ENCODE results near the gene CYP4F12.

CYP4F12 gene

DNA sequence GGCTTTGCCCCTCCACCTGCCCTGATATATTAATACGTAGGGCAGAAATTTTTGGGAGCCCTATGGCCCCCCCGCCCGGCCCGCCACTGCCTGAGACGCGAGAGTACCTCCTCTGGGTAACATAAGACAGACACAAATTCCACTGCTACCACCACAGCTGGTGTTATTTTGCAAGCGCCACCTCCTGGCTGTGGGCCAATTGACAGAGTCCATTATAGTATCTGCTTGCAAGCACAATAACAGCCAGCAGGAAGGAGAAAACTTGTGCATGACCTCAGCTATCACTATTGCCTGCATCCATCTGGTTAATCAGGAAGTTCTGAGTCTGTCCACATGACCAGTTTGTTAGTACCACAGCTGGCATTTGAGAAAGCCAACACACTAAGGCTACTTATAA is 29.6 kb downstream of the CYP4F12 start:
- DNase-seq (ENCODE audit: low read depth in 2 of 2) = no peak

DNA sequence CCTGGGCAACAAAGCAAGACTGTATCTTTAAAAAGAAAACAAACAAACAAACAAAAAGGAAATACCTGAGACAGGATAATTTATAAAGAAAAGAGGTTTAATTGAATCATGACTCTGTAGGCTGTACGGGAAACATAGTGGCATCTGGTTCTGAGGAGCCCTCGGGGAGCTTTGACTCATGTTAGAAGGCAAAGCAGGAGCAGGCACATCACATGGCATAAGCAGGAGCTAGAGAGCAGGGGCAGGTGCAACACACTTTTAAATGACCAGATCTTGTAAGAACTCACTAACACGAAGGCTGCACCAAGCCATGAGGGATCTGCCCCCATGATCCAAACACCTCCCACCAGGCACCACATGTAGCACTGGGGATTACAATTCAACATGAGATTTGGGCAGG is 41.8 kb downstream of the CYP4F12 start:
- no peak for DNase-seq (ENCODE audit: low read depth in 2 of 2)

DNA sequence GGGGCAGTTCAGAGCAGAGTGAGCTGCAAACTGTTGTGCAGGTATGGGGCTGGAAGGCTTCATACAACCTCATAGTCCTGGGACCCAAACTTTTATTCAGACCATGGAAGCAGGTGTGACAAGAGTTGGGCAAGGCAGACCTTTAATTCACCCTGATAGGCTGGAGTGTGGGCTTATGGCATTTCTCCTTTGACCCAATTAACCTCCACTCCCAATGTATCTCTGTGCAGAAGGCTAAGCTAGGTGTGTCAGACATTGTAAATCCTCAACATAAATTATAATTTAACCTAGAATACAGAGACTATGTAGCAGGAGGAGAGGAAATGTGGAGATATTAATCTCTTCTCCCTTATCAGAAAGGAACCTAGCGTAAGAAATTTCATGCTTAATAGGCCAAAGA is 42.8 kb downstream of the CYP4F12 start:
- no peak for DNase-seq (ENCODE audit: low read depth in 2 of 2)

DNA sequence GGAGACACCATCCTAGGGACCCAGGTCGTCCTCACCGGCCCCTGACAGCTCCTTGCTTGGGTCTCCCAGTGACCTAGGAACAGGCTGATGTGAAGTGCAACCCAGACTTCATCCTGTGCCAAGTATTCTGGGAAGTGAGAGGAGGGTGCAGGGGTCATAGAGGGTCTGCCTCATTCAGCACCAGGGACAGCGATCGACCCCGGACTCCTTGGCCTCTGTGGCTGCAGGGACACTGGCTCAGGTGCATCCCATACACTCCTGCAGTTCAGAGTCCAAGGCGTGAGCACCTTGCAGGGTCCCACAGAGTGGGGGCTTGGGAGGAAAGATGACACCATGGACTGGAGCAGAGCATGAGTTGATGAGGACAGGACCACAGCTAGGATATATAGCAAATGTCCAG is 44.9 kb downstream of the CYP4F12 start:
- no peak for DNase-seq (ENCODE audit: low read depth in 2 of 2)

DNA sequence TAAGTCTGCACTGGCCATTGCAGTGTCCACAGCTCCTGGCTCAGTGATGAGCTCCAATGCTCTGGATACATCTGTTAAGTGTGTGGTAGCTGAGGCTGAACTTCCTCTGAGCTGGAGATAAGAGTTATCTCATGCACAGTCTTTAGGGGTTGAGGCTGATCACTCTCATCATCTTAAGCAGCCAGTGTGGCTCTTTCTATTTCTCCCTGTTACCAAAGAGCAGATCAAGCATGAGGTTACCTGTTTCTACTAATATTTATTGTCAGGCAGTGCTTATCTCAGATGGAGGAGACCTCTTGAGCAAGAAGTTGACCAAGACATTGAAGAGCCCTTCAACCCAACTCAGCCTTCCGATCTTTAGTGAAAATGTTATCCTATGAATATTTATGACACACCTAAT is 48.4 kb downstream of the CYP4F12 start:
- DNase-seq (ENCODE audit: low read depth in 2 of 2) = no peak

DNA sequence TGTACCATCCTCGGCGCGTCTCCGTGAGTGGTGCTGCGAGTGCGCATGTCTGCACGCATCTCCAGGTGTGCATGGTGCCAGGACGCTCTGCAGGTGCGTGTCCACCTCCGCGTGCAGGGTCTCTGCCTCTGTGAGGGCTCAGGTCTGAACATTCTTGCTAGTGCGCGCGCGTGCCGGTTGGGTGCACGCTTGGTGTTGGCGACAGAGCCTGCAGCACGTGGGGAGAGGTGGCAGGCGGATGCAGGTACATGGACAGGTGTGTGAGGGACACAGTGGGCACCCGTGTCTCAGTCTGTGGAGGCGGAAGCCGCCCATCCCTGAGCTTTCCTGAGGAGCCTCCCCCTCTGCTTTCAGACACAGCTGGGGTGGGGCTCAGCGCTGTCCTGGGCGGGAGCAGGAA is 50.1 kb downstream of the CYP4F12 start:
- DNase-seq (ENCODE audit: low read depth in 2 of 2) = no peak

DNA sequence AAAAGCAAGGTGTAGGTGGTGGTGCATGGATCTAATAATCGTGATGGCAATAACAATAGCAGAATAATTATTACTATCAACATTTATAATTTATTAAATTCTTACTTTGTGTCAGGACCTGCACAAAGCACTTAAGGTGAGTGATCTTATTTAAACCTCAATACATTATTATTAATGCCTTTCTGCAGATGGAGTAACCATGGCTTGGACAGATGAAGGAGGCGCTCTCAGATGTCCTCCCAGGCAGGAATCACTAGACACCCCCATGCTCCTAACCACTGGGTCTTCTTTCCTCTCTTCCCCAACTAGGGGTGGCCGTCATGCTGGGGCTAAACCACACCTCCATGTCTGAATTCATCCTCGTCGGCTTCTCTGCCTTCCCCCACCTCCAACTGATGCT is 54.8 kb downstream of the CYP4F12 start, which contains the start of gene OR10H2:
Gene OR10H2 (plus strand): TSS at position 301 of the 400 bp plus-strand sequence. CDS start 20 bp downstream, at position 321.
- DNase-seq (ENCODE audit: low read depth in 2 of 2) = no peak

DNA sequence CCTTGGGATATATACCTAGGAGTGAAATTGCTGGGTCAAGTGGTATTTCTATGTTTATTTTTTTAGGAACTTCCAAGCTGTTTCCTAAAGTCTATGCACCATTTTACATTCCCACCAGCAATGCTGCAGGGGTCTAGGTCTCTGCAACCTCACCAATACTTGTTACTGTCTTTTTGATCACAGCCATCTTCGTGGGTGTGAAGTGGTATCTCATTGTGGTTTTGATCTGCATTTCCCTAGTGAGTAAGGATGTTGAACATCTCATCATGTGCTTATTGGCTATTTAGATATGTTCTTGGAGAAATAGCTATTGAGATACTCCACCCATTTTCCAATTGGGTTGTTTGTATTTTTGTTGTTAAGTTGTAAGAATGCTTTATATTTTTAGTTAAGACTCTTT is 57.7 kb downstream of the CYP4F12 start:
- no peak for DNase-seq (ENCODE audit: low read depth in 2 of 2)

DNA sequence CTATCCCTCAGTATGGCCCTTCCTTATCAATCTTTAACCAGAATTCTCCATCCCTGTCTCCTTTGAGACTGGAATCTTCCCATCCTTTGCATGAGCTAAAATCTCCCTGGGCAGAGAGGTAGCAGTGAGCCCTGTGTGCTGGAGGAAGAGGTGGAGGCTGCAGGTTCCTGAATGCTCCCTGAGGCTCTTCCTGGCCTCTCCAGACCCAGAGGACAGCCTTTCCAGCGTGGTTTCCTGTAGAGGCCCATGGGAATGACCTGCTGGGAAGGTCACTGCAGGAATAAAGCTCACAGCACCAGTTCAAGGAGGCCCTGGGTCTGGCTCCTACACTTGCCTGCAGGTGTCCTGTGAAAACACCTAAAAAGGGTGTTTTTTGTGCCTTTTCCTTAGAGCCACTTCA is 59.5 kb downstream of the CYP4F12 start:
- no peak for DNase-seq (ENCODE audit: low read depth in 2 of 2)

DNA sequence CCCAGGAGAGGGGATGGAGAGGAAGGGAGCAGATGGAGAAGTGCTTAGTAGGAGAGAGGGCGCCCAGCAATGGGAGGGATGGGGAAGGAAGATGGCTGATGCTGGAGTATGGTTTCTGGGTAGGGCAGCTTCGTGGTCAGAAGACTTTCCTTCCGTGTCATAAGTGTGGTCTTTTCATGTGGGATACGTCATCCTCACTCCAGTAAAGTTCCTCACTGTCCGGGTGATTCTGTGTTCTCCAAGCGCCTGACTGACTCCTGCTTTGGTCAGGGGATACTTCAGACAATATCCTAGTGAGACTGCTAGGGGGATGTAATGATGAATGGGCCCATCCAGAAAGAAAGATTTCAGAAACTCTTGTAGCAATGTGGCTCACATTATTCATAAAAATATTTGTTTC is 61.0 kb downstream of the CYP4F12 start:
- no peak for DNase-seq (ENCODE audit: low read depth in 2 of 2)

DNA sequence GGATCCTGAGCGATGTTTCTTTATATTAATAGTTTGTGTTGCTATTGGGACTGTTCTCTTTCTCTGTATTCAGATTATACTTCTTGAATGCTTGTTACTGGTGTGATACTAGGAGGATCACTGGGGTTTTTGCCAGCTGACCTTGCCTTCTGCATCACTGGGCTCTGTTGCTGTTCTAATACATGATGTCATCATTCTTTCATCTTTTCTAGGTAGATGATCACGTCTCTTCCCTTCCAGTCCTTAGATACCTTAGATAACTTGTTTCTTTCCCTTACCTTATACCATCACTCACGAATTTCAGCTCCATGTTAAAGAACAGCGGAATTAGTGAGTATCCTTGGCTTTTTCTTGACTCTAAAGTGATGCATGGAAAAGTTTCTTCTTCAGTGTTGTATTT is 64.8 kb downstream of the CYP4F12 start, which contains the start of gene OR10H3:
Gene OR10H3 (plus strand): TSS at position 264 of the 400 bp plus-strand sequence. CDS start 3,408 bp downstream, outside the sequence.
- no peak for DNase-seq (ENCODE audit: low read depth in 2 of 2)

DNA sequence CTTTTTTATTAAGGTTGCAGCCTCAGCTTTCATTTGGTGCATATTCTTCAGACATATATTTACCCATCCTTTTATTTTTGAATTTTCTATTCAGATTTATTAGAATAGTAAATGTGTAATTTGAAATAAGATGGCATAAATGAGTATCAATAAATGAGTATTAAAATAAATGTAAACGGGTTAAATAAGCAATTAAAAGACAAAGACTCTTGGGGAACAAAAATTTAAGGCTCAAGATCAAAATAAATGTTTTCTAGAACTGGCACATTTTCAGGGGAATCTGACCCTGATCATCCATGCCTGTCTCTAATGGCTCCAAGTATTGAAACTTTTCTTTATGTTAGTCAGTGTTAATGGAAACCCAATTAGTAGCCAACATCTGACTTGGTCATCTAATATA is 67.9 kb downstream of the CYP4F12 start:
- no peak for DNase-seq (ENCODE audit: low read depth in 2 of 2)

All from stimulated activated CD8-positive, alpha-beta memory T cell treated with anti-CD3 and anti-CD28 coated beads, Interleukin-7, amount 100 ng/mL, for 4 hours (primary cell).